ENCODE measurements around the gene KCNMA1.

KCNMA1 gene

GRCh38 chr10:76858721-76859120 is 778.9 kb downstream of the KCNMA1 start:
- no peak for DNase-seq

- DNase-seq: no peak
Measured at GRCh38 chr10:76840802-76841201, 796.8 kb downstream of the KCNMA1 start.

GRCh38 chr10:76839276-76839675 is 798.3 kb downstream of the KCNMA1 start:
- DNase-seq: no peak

GRCh38 chr10:76830218-76830617 is 807.4 kb downstream of the KCNMA1 start:
- no peak for DNase-seq

- no peak for DNase-seq
Measured at GRCh38 chr10:76829724-76830123, 807.9 kb downstream of the KCNMA1 start.
